GM23248 (cell line): ENCODE results near the gene KCNG2. TPM values are rescaled to one million over a fixed set of nuclear protein-coding genes. Genes with fewer than 3 reads are reported as not detected.

Experiments used
- DNase-seq: peaks from one replicate; pipeline ENCODE4 v3.0.0-alpha.2; 2015
- H2AFZ ChIP-seq: fragments of 200-600 bp; sonication (generic); 2 replicates; pipeline ENCODE4 v1.6.1; 2016; ENCODE audit warnings: antibody characterized with exemption
- H3F3A ChIP-seq: fragments of 200-600 bp; sonication (generic); 2 replicates; pipeline ENCODE4 v1.6.1; 2016; ENCODE audit warnings: mild to moderate bottlenecking, antibody characterized with exemption, mixed run types; ENCODE audit not compliant: insufficient read depth
- H3K27ac ChIP-seq: fragments of 200-600 bp; sonication (generic); 2 replicates; pipeline ENCODE4 v1.5.1; 2016; ENCODE audit warnings: mild to moderate bottlenecking
- H3K27me3 ChIP-seq: fragments of 200-600 bp; sonication (generic); replicated peaks from 2 replicates; pipeline ENCODE4 v1.6.1; 2016; ENCODE audit warnings: mild to moderate bottlenecking; ENCODE audit not compliant: insufficient read depth
- H3K36me3 ChIP-seq: fragments of 200-600 bp; sonication (generic); 2 replicates; pipeline ENCODE4 v1.6.1; 2016; ENCODE audit warnings: low read depth, mild to moderate bottlenecking
- H3K4me1 ChIP-seq: fragments of 200-600 bp; sonication (generic); 2 replicates; pipeline ENCODE4 v1.6.1; 2016; ENCODE audit warnings: mild to moderate bottlenecking; ENCODE audit not compliant: insufficient read depth
- H3K4me2 ChIP-seq: fragments of 200-600 bp; sonication (generic); one replicate; pipeline ENCODE4 v1.6.1; 2016; ENCODE audit warnings: mild to moderate bottlenecking; ENCODE audit not compliant: unreplicated experiment
- H3K4me3 ChIP-seq: fragments of 200-600 bp; sonication (generic); 2 replicates; pipeline ENCODE4 v1.5.1; 2016; ENCODE audit warnings: mild to moderate bottlenecking
- H3K79me2 ChIP-seq: fragments of 200-600 bp; sonication (generic); 2 replicates; pipeline ENCODE4 v1.6.1; 2016; ENCODE audit warnings: mild to moderate bottlenecking; ENCODE audit not compliant: insufficient read depth
- H3K9ac ChIP-seq: fragments of 200-600 bp; sonication (generic); 2 replicates; pipeline ENCODE4 v1.6.1; 2016; ENCODE audit warnings: mild to moderate bottlenecking
- H3K9me2 ChIP-seq: fragments of 200-600 bp; sonication (generic); 2 replicates; pipeline ENCODE4 v1.6.1; 2016; ENCODE audit warnings: mixed run types, mild to moderate bottlenecking, moderate library complexity; ENCODE audit not compliant: insufficient read depth
- H3K9me3 ChIP-seq: fragments of 200-600 bp; sonication (generic); one replicate; pipeline ENCODE4 v1.6.1; 2017; ENCODE audit warnings: low read depth
- H4K20me1 ChIP-seq: fragments of 200-600 bp; sonication (generic); 2 replicates; pipeline ENCODE4 v1.6.0; 2016; ENCODE audit not compliant: insufficient read depth
- EZH2 ChIP-seq: fragments of 200-600 bp; sonication (generic); IDR thresholded peaks from 2 replicates; pipeline ENCODE4 v1.6.1; 2018; ENCODE audit warnings: antibody characterized with exemption, mild to moderate bottlenecking; ENCODE audit not compliant: insufficient read depth, poor library complexity, severe bottlenecking
- EZH2phosphoT487 ChIP-seq: fragments of 200-600 bp; sonication (generic); IDR thresholded peaks from 2 replicates; pipeline ENCODE4 v1.6.1; 2018; ENCODE audit warnings: antibody characterized with exemption, moderate library complexity, mild to moderate bottlenecking, low read depth; ENCODE audit not compliant: insufficient read depth
- WGBS, 2 experiments: methylation state at CpG; one replicate each; pipeline ENCODE4 v1.1.6; 2015 to 2017; ENCODE audit warnings: low lambda C conversion rate in 2 of 2, low coverage in 1 of 2; ENCODE audit errors: missing lambda C conversion rate in 2 of 2; 5-methylcytosine and 5-hydroxymethylcytosine counted together
- in situ Hi-C: fragments of 300-500 bp; cut with MboI; formaldehyde crosslinking; loops from 2 replicates; pipeline ENCODE4 v1.15.0; 2020
- polyA plus RNA-seq: library from polyadenylated mRNA; unstranded; fragments of >200 nt; fragmentation: Nextera tagmentation; extraction: Ambion mirVana; gene quantifications from 2 replicates; pipeline ENCODE4 v1.2.1, GENCODE V29; 2016
- total RNA-seq: library from RNA; depleted of rRNA; stranded (reverse); fragments of >200 nt; shearing (Covaris generic); gene quantifications from 2 replicates; pipeline ENCODE4 v1.2.3, GENCODE V29; 2014

Gene KCNG2
- total and polyA plus RNA-seq, 2 experiments from 2014 or later = not detected

DNA sequence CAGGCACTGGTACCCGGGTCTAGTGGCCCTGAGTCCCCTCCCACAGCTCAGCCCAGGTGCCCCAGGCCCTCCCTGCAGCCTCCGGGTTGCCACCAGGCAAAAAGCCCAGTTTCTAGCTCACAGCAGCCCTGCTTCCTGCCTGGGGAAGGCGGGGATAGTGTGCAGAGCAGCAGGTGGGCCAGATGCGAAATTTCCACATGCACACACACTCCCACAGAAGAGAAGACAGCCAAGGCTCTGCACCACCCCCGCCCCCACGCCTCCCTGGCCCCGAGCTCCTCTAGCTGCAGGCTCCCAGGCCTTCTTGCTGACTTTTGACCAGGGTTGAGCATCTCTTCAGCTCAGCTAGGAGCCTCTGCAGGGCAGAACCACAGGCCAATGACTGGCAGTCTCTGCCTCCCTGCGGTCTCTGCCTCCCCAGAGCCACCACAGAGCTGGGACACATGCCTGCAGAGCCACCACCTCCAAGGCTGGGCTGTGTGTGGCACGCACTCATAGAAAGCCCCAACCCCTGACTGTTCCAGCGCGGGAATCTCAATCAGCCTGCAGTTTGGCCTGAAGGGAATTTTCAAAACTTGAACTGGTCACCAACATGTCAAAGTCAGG lies 146.5 kb downstream of the KCNG2 start:
- no peak for DNase-seq
- peaks cover 6% of the 10 kb centered on the region; the same call in 1 of the 2 replicates for H3K4me1 ChIP-seq
- H3K27ac ChIP-seq = no peak overlapping the region
- H3K9ac ChIP-seq = no peak overlapping the region
- no peaks in the 10 kb centered on the region for H3K27me3 ChIP-seq
- no peaks in the 10 kb centered on the region for H3K9me2 ChIP-seq
- in situ Hi-C loops = no loop called here
- no peak overlapping the region for H2AFZ ChIP-seq
- no peak for TF ChIP-seq EZH2
- no peak for TF ChIP-seq EZH2phosphoT487
- H3K4me2 ChIP-seq = no peak overlapping the region
- WGBS, 2 experiments = 65 to 75% methylated on average over 11 of the region's 11 CpGs
- H4K20me1 ChIP-seq = no peaks in the 10 kb centered on the region
- H3K9me3 ChIP-seq = no peaks in the 10 kb centered on the region
- peaks cover 97% of the 10 kb centered on the region for H3K79me2 ChIP-seq
- H3K36me3 ChIP-seq = 0 out of 2 replicates have a peak, but pooled peaks cover under 1% of the 10 kb centered on the region
- no peak overlapping the region for H3K4me3 ChIP-seq
- no peaks in the 10 kb centered on the region for H3F3A ChIP-seq

DNA sequence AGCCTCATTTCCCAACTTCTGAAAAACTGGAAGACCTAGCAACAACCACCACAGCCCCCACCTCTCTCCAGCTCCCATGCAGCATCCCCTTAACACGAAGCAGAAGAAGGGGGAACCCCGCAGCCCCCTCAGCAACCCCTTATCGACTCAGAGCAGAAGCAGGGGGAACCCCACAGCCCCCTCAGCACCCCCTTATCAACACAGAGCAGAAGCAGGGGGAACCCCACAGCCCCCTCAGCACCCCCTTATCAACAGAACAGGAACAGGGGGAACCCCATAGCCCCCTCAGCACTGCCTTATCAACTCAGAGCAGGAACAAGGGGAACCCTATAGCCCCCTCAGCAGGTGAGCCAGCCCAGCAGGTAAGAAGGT lies 147.0 kb downstream of the KCNG2 start:
- H2AFZ ChIP-seq = no peak overlapping the region
- 76 to 100% methylated on average over 2 to 3 of the region's 3 CpGs for WGBS, 2 experiments
- H3K9me2 ChIP-seq = no peaks in the 10 kb centered on the region
- H3K9ac ChIP-seq = no peak overlapping the region
- no peaks in the 10 kb centered on the region for H3F3A ChIP-seq
- peaks cover 98% of the 10 kb centered on the region for H3K79me2 ChIP-seq
- H3K4me1 ChIP-seq = peaks cover 9% of the 10 kb centered on the region
- H3K27me3 ChIP-seq = no peaks in the 10 kb centered on the region
- no peak for DNase-seq
- in situ Hi-C loops = no loop called here
- no peak for TF ChIP-seq EZH2phosphoT487
- no peak for TF ChIP-seq EZH2
- no peak overlapping the region for H3K4me2 ChIP-seq
- no peak overlapping the region for H3K4me3 ChIP-seq
- H3K36me3 ChIP-seq = no peaks in the 10 kb centered on the region
- no peaks in the 10 kb centered on the region for H3K9me3 ChIP-seq
- H4K20me1 ChIP-seq = no peaks in the 10 kb centered on the region
- no peak overlapping the region for H3K27ac ChIP-seq

DNA sequence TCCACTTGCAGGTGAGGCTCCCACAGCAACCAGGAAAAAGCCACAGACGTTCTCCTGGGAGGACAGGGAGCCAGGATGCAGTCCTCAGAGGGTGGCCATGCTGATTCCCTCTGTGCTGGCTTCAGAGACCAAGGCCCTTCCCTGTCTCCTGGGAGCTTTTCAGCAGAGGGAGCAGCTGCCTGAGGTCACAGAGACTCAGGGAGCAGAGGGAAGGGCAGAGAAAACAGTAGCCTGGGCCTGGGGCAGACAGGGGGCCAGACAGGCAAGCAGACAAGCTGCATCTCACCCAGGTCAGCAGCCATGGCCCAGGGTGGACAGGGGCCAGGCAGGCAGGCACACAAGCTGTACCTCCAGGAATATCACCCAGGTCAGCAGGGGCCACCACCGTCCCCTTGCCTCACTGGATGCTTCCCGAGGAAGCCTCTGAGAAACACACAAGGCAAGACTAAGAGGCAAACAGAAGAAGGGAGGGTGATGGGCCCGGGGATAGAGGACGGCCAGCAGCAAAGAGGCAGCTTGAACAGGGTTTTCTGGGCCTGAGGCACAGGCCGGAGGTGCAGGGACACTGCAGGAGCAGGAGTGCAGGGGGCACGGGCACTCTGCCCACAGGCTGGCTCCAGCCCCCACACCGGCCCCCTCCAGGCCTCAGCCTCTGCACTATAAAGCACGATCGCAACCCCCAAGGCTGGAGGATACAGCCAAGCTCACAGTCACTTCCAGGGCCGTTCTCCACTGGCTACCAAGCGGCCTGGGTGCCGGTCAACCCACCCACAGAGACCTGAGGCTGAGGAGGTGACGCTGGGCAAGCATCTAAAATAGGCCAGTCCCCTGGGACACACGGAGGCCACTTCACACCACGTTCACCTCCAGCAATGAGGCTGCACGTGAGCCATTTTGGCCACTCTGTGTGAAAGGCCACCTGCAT lies 147.6 kb downstream of the KCNG2 start:
- WGBS, 2 experiments = 80 to 81% methylated on average over 17 of the region's 17 CpGs

DNA sequence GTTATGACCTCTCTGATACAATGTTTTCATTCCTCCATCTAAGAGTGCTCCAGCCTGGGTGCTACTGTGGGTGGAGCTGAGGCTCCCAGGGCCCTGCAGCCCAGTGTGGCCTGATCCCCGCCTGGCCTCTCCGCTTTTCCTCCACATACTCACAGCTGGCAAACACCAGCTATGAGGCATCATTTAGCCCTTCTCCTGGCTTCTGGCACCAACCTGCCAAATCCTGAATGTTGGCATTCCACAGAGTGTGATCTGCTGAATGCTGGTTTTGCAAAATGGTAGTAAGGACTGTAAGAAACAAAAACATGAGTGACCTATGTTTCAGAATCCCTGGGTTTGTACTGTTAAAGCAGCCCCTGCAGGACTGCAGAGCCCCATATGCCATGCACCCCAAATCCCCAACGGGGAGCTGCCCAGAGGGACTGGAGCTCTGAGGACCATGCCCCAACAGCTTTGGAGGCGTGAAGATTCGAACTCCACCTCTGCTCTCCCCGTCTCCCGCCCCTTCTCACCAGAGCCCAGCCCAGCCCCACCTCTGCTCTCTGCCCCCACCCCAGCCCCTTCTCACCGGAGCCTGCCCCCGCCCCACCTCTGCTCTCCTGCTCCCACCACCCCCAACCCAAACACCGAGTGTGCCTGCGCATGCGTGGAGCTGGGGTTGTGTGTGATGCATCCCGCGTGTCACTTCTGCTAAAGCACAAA lies 149.5 kb downstream of the KCNG2 start:
- no peaks in the 10 kb centered on the region for H3K27me3 ChIP-seq
- in situ Hi-C loops = no loop called here
- peak; percentile 80 for DNase-seq
- WGBS, 2 experiments = 88 to 94% methylated on average over 10 to 14 of the region's 14 CpGs
- no peak overlapping the region for H3K9ac ChIP-seq
- H3K4me2 ChIP-seq = no peak overlapping the region
- no peaks in the 10 kb centered on the region for H3F3A ChIP-seq
- H3K9me3 ChIP-seq = no peaks in the 10 kb centered on the region
- H3K4me3 ChIP-seq = no peak overlapping the region
- H3K79me2 ChIP-seq = peaks cover 84% of the 10 kb centered on the region
- TF ChIP-seq EZH2phosphoT487 (no peak), EZH2 (no peak)
- H3K27ac ChIP-seq = no peak overlapping the region; the same call in 1 of the 2 replicates
- H4K20me1 ChIP-seq = no peaks in the 10 kb centered on the region
- H3K4me1 ChIP-seq = peaks cover 14% of the 10 kb centered on the region
- H2AFZ ChIP-seq = no peak overlapping the region
- no peaks in the 10 kb centered on the region for H3K9me2 ChIP-seq
- H3K36me3 ChIP-seq = no peaks in the 10 kb centered on the region

More for the DNA sequence above, 147.6 kb downstream of the KCNG2 start:
- H3F3A ChIP-seq = no peaks in the 10 kb centered on the region
- H3K9me2 ChIP-seq = no peaks in the 10 kb centered on the region
- H3K27ac ChIP-seq = no peak overlapping the region
- H3K79me2 ChIP-seq = peaks cover 98% of the 10 kb centered on the region
- H3K4me3 ChIP-seq = no peak overlapping the region
- H4K20me1 ChIP-seq = no peaks in the 10 kb centered on the region
- DNase-seq = no peak
- H3K9ac ChIP-seq = no peak overlapping the region
- no peak overlapping the region for H3K4me2 ChIP-seq
- no peaks in the 10 kb centered on the region for H3K27me3 ChIP-seq
- no peak for TF ChIP-seq EZH2
- no peak for TF ChIP-seq EZH2phosphoT487
- no peak overlapping the region for H2AFZ ChIP-seq
- no peaks in the 10 kb centered on the region for H3K36me3 ChIP-seq
- H3K9me3 ChIP-seq = no peaks in the 10 kb centered on the region
- H3K4me1 ChIP-seq = peaks cover 14% of the 10 kb centered on the region
- in situ Hi-C loops = no loop called here
